GM12892 (cell line): Measurements from ENCODE around the gene TRIM29.

ENCODE experiments used
- POLR2A ChIP-seq: IDR thresholded peaks from 2 replicates; pipeline ENCODE4 v1.6.1; 2011; ENCODE audit warnings: low read depth, low read length, control low read depth
- POLR2AphosphoS5 ChIP-seq: IDR thresholded peaks from 2 replicates; pipeline ENCODE4 v1.6.1; 2011; ENCODE audit warnings: low read depth, low read length, control low read depth

DNA sequence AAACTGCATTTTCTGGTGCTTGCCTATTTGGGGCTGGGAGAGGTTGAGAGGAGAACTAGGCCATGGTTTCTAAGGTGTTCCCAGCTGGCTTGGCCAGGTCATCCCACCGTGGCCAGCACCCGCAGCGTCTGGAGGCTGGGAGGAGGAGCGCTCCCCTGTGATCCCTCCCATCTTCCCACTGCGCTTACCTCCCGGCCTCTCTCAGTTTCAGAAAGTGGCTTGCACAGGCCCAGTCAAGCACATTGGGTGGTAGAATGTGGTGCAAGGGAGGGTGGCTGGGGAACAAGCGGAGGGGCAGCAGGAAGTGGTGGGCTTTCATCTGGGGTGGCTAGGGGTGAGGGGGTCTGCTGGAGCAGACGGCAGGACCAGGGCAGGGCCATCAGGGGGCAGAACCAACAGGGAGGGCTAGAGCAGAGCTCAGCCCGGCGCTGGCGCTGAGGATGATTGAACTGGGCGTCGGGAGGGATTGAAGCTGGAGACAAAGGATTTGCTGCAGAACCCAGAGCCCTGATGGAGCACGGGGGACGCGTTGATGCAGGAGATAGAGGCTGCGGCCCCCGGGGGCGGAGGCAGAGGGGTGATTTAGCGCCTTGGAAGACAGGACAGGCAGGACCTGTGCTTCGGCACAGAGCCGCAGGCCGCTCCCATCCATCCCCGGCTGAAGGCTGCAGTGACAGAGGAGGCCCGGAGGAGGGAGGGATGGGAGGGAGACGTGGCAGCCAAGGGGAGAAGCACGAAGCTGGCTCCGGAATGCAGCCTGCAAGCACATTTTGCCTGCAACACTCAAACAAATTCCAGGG lies 76.0 kb downstream of the TRIM29 start:
- TF ChIP-seq POLR2A (no peak), POLR2AphosphoS5 (no peak)
